LNCAP (cell line): ENCODE data around the gene ABCA6.

Experiments
- CTCF ChIP-seq: fragments of 450-650 bp; IDR thresholded peaks from 2 replicates; pipeline ENCODE4 v1.5.1; 2017; ENCODE audit warnings: mild to moderate bottlenecking

The ABCA6 gene

GRCh38 chr17:69078864-69079263, 62.8 kb downstream of the ABCA6 start:
- no peak for TF ChIP-seq CTCF

DNA sequence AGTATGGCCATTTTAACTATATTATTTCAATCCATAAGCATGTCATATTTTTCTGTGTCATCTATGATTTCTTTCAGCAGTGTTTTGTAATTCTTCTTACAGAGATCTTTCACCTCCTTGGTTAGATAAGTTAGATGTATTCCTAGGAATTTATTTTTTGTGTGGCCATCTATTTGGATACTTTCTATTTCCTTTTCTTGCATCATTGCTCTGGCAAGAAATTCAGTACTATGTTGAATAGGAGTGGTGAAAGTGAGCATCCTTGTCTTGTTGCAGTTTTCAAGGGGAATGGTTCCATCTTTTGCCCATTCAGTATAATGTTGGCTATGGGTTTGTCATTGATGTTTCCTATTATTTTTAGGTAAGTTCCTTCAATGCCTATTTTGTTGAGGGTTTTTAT, 65.9 kb downstream of the ABCA6 start:
- TF ChIP-seq CTCF, result no peak

- TF ChIP-seq CTCF, result no peak
These were observed 72.4 kb downstream of the ABCA6 start for GRCh38 chr17:69069226-69069750.

DNA sequence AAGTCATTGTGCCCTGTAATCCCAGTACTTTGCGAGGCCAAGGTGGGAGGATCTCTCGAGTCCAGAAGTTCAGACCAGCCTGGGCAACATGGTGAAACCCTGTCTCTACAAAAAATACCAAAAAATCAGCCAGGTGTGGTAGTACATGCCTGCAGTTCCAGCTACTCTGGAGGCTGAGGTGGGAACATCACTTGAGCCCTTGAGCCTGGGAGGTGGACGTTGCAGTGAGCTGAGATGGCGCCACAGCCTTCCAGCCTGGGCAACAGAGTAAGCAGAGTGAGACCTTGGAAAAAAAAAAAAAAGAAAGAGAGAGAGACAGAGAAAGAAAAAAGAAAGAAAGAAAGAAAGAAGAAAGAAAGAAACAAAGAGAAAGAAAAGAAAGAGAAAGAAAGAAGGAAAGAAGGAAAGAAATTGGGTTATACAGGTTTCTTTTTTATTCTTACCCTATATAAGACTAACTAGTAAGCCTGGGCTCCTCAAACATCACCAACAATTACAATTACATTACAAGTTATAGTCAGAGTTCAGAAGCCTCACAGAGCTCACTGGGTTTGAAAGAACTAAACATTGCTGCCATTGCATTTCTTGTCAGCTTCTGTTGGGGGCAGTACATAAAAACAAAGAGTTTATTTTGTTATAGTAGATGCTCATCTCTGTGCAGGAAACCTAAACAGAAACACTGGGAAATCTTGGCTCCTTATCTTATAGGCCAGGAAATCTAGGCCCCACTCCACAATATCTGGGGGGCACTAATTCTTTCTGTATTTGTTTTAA, 74.2 kb downstream of the ABCA6 start:
- no peak for TF ChIP-seq CTCF

DNA sequence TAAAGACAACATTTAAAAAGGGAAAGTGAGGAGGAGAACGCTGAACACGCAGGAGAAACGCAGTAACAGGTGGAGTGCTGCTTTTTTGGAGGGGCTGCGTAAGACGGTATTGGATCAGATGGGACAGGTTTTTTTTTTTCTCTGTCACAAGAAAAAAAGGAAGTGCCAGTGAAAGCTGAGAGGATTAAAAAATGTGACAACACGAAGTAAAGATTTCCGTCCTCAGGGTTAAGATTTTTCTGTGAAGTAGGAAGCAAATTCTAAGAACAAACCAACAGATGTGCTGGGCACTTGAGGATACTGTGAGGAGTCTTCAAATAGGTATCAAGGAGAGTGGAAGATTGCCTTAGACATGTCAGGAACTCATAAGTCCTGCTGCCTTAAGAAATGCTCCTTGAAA, 75.2 kb downstream of the ABCA6 start:
- no peak for TF ChIP-seq CTCF

GRCh38 chr17:69065113-69065512, 76.6 kb downstream of the ABCA6 start:
- no peak for TF ChIP-seq CTCF

GRCh38 chr17:69064476-69064875, 77.2 kb downstream of the ABCA6 start:
- no peak for TF ChIP-seq CTCF
